ENCODE measurements around the gene ADAMTS17. TPM values are rescaled to one million over a fixed set of nuclear protein-coding genes. Genes with fewer than 3 reads are reported as not detected.

Gene ADAMTS17
- total RNA-seq, 1 experiment from 2014 or later = 1.6 TPM

GRCh38 chr15:100081454-100081853 lies 260.3 kb downstream of the ADAMTS17 start:
- no TSS peak for BruUV-seq (replicated peaks)
- ChIA-PET CTCF (interaction anchor here (1.2 kb wide), 1 partner anchor 156 kb away, joined by 3 read pairs; no protein-coding TSS in a partner anchor), POLR2A (no interaction called here)
- no peak for DNase-seq (ENCODE audit: low read depth, low spot score)
- intact Hi-C loops (cut with micrococcal nuclease; ENCODE audit: unreplicated experiment) = no loop called here
- no peaks in the 10 kb centered on the region for H3K36me3 ChIP-seq (ENCODE audit: control insufficient read depth, insufficient read depth, low read length)
- no peaks in the 10 kb centered on the region for H3K27me3 ChIP-seq (ENCODE audit: control insufficient read depth, insufficient read depth, low read length)
- in situ Hi-C loops (cut with HindIII; ENCODE audit: low pct_unique_long_range_greater_than_20kb, low sequenced_read_pairs) = no loop called here
- no peaks in the 10 kb centered on the region for H3K9me3 ChIP-seq (ENCODE audit: control insufficient read depth, insufficient read depth, low read depth, low read length)
- ATAC-seq = no peak
- TF ChIP-seq TCF7L2 (IDR thresholded peaks at IDR 0.05; ENCODE audit: low read depth, low read length) (no peak), POLR2AphosphoS5 (IDR thresholded peaks at IDR 0.05; ENCODE audit: low read depth, low read length) (no peak), REST (IDR thresholded peaks at IDR 0.05; ENCODE audit: insufficient read depth in 1 of 2, low read depth in 2 of 2, low read length in 1 of 2) (no peak), SIN3A (IDR thresholded peaks at IDR 0.05; ENCODE audit: borderline replicate concordance, insufficient read depth, low read depth, low read length) (no peak), CTCF (IDR thresholded peaks at IDR 0.05) (no peak)
- H3K27ac ChIP-seq (ENCODE audit: low read length) = no peak overlapping the region
- H3K4me3 ChIP-seq (ENCODE audit: low read depth in 2 of 2, low read length in 2 of 2) = no peak overlapping the region
- no peaks in the 10 kb centered on the region for H3K4me1 ChIP-seq (ENCODE audit: control insufficient read depth, insufficient read depth, low read length)

- BruUV-seq (replicated peaks) = no TSS peak
- ATAC-seq = no peak
- Histone ChIP-seq H3K4me3 (ENCODE audit: low read depth in 2 of 2, low read length in 2 of 2) (no peak overlapping the region), H3K4me1 (ENCODE audit: control insufficient read depth, insufficient read depth, low read length) (no peaks in the 10 kb centered on the region), H3K36me3 (ENCODE audit: control insufficient read depth, insufficient read depth, low read length) (no peaks in the 10 kb centered on the region), H3K27me3 (ENCODE audit: control insufficient read depth, insufficient read depth, low read length) (no peaks in the 10 kb centered on the region), H3K27ac (ENCODE audit: low read length) (no peak overlapping the region), H3K9me3 (ENCODE audit: control insufficient read depth, insufficient read depth, low read depth, low read length) (no peaks in the 10 kb centered on the region)
- CTCF ChIA-PET = interaction anchor here (0.7 kb wide), 1 partner anchor 100 kb away, joined by 4 read pairs; no protein-coding TSS in a partner anchor
- DNase-seq (ENCODE audit: low read depth, low spot score) = no peak
- in situ Hi-C loops (cut with HindIII; ENCODE audit: low pct_unique_long_range_greater_than_20kb, low sequenced_read_pairs) = no loop called here
- no peak for TF ChIP-seq CTCF (IDR thresholded peaks at IDR 0.05)
- no peak for TF ChIP-seq REST (IDR thresholded peaks at IDR 0.05; ENCODE audit: insufficient read depth in 1 of 2, low read depth in 2 of 2, low read length in 1 of 2)
- no peak for TF ChIP-seq SIN3A (IDR thresholded peaks at IDR 0.05; ENCODE audit: borderline replicate concordance, insufficient read depth, low read depth, low read length)
- no peak for TF ChIP-seq POLR2AphosphoS5 (IDR thresholded peaks at IDR 0.05; ENCODE audit: low read depth, low read length)
- no peak for TF ChIP-seq TCF7L2 (IDR thresholded peaks at IDR 0.05; ENCODE audit: low read depth, low read length)
- intact Hi-C loops (cut with micrococcal nuclease; ENCODE audit: unreplicated experiment) = no loop called here
- POLR2A ChIA-PET = interaction anchor here (0.6 kb wide), 1 partner anchor 192 kb away, joined by 5 read pairs; no protein-coding TSS in a partner anchor
Measured at GRCh38 chr15:100078511-100079220, 263.1 kb downstream of the ADAMTS17 start.
